HG03175 (cell line): ENCODE results near the gene UTP4.
"Not testable (repeated sequence)": the region's sequence is repeated elsewhere in the genome, so short reads cannot be mapped to it uniquely, and the experiment has no call there.

Experiments used
- ATAC-seq: cut with Tn5 transposase; IDR thresholded peaks from one replicate; pipeline ENCODE4 v1.9.1; 2021; ENCODE audit warnings: mild to moderate bottlenecking, moderate library complexity; ENCODE audit not compliant: unreplicated experiment

UTP4 gene

GRCh38 chr16:69109486-69110270 lies 22.8 kb upstream of the UTP4 start:
- ATAC-seq, result no peak

GRCh38 chr16:69110406-69110805 lies 22.0 kb upstream of the UTP4 start:
- ATAC-seq, result no peak

GRCh38 chr16:69111216-69111875 lies 21.1 kb upstream of the UTP4 start:
- no peak for ATAC-seq

- ATAC-seq, result no peak
Observed at GRCh38 chr16:69111876-69112230, 20.6 kb upstream of the UTP4 start.

GRCh38 chr16:69112285-69113129 lies 19.9 kb upstream of the UTP4 start:
- ATAC-seq, result no peak

- no peak for ATAC-seq
Observed at GRCh38 chr16:69113216-69113615, 19.2 kb upstream of the UTP4 start.

GRCh38 chr16:69114346-69114975 lies 18.0 kb upstream of the UTP4 start:
- no peak for ATAC-seq

GRCh38 chr16:69114976-69115355 lies 17.5 kb upstream of the UTP4 start:
- ATAC-seq, result no peak

GRCh38 chr16:69115361-69115760 lies 17.1 kb upstream of the UTP4 start:
- ATAC-seq, result no peak

GRCh38 chr16:69115837-69116236 lies 16.6 kb upstream of the UTP4 start:
- no peak for ATAC-seq

GRCh38 chr16:69116256-69116875 lies 16.1 kb upstream of the UTP4 start:
- no peak for ATAC-seq

GRCh38 chr16:69116906-69117305 lies 15.5 kb upstream of the UTP4 start:
- ATAC-seq, result no peak

- ATAC-seq, result no peak
Observed at GRCh38 chr16:69118468-69118867, 14.0 kb upstream of the UTP4 start.

GRCh38 chr16:69118994-69119393 lies 13.5 kb upstream of the UTP4 start:
- no peak for ATAC-seq

- ATAC-seq, result no peak
Observed at GRCh38 chr16:69119536-69119935, 12.9 kb upstream of the UTP4 start.

GRCh38 chr16:69120096-69120664 lies 12.3 kb upstream of the UTP4 start:
- no peak for ATAC-seq

GRCh38 chr16:69123910-69124309 lies 8.5 kb upstream of the UTP4 start:
- ATAC-seq, result no peak

- not testable (repeated sequence) for ATAC-seq
Observed at GRCh38 chr16:69124406-69124805, 8.0 kb upstream of the UTP4 start.

GRCh38 chr16:69124961-69125360 lies 7.5 kb upstream of the UTP4 start:
- not testable (repeated sequence) for ATAC-seq

- no peak for ATAC-seq
Observed at GRCh38 chr16:69126221-69126620, 6.2 kb upstream of the UTP4 start.
